ENCODE results near the gene GNB1. TPM values are rescaled to one million over a fixed set of nuclear protein-coding genes. Genes with fewer than 3 reads are reported as not detected.

GNB1 gene
- total and polyA plus RNA-seq, 4 donors: 114 to 338 (median 191) TPM

DNA sequence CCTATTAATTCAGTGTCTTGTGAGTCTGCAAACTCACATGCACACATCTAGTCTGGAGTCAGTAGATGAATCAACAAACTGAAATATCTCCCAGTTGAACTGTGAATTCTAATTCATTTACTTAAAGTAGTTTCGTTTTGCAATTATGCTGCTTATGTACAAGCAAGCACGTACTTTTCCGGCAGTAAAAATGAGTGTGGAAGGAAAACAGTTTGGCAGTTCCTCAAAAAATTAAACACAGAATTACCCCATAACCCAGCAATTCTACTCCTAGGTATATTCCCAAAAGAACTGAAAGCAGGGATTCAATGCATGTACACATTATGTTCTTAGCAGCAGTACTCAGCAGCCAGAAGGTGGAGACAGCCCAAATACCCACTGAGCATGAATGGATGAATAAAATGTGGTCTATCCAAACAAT lies 49.3 kb downstream of the GNB1 start:
- peak overlapping the region in 1 of 2 donors; percentile 32 for H3K9ac ChIP-seq (ENCODE audit: insufficient read depth in 1 of 2, low read length in 2 of 2)
- H3K27ac ChIP-seq (ENCODE audit: low read depth in 1 of 2, low read length in 1 of 2): no peak overlapping the region
- no peak for DNase-seq
- WGBS, 2 donors: 6 to 13% methylated on average over 3 of the region's 3 CpGs
- no peak for ATAC-seq (ENCODE audit: insufficient read depth, low FRiP score)
- H3K4me3 ChIP-seq: no peak overlapping the region
- peaks cover 0 to 12% (median 1%) of the 10 kb centered on the region in 5 donors for H3K4me1 ChIP-seq (ENCODE audit: control insufficient read depth in 5 of 5, insufficient read depth in 5 of 5, low read length in 5 of 5)
- H3K9me3 ChIP-seq (ENCODE audit: control insufficient read depth in 4 of 4, insufficient read depth in 3 of 4, low read length in 3 of 4): no peaks in the 10 kb centered on the region
- TF ChIP-seq, protein P1, sequence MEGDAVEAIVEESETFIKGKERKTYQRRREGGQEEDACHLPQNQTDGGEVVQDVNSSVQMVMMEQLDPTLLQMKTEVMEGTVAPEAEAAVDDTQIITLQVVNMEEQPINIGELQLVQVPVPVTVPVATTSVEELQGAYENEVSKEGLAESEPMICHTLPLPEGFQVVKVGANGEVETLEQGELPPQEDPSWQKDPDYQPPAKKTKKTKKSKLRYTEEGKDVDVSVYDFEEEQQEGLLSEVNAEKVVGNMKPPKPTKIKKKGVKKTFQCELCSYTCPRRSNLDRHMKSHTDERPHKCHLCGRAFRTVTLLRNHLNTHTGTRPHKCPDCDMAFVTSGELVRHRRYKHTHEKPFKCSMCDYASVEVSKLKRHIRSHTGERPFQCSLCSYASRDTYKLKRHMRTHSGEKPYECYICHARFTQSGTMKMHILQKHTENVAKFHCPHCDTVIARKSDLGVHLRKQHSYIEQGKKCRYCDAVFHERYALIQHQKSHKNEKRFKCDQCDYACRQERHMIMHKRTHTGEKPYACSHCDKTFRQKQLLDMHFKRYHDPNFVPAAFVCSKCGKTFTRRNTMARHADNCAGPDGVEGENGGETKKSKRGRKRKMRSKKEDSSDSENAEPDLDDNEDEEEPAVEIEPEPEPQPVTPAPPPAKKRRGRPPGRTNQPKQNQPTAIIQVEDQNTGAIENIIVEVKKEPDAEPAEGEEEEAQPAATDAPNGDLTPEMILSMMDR (IDR thresholded peaks at IDR 0.05; ENCODE audit: control extremely low read depth, extremely low read depth): no peak
- peaks cover 0 to 3% (median 0%) of the 10 kb centered on the region in 4 donors for H3K36me3 ChIP-seq (ENCODE audit: control insufficient read depth in 4 of 4, insufficient read depth in 4 of 4, low read length in 4 of 4)
- no peaks in the 10 kb centered on the region for H3K27me3 ChIP-seq (ENCODE audit: control insufficient read depth in 3 of 3, insufficient read depth in 3 of 3, low read length in 2 of 3)

DNA sequence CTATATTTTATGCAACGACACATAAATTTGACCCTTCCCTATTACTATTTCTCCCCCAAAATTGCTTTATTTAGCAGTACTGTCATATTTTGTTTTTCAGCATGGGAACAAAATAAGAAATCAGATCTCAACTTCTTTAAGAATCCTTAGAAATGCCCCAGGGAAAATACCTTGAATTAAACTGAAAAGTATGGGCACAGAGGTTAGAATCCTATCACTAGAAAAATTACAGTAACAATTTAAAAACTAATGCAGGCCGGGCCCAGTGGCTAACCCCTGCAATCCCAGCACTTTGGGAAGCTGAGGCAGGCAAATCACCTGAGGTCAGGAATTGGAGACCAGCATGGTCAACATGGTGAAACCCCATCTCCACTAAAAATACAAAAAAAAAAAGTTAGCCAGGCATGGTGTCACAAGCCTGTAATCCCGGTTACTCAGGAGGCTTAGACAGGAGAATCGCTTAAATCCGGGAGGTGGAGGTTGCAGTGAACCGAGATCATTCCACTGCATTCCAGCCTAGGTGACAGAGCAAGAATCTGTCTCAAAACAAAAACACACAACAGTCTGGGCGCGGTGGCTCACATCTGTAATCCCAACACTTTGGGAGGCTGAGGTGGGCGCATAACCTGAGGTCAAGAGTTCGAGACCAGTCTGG lies 51.4 kb downstream of the GNB1 start:
- Histone ChIP-seq H3K4me3 (no peak overlapping the region), H3K9me3 (ENCODE audit: control insufficient read depth in 4 of 4, insufficient read depth in 3 of 4, low read length in 3 of 4) (no peaks in the 10 kb centered on the region), H3K27ac (ENCODE audit: low read depth in 1 of 2, low read length in 1 of 2) (no peak overlapping the region), H3K36me3 (ENCODE audit: control insufficient read depth in 4 of 4, insufficient read depth in 4 of 4, low read length in 4 of 4) (peaks cover 0 to 14% (median 6%) of the 10 kb centered on the region in 4 donors), H3K9ac (ENCODE audit: insufficient read depth in 1 of 2, low read length in 2 of 2) (no peak overlapping the region), H3K4me1 (ENCODE audit: control insufficient read depth in 5 of 5, insufficient read depth in 5 of 5, low read length in 5 of 5) (peaks cover 0 to 9% (median 0%) of the 10 kb centered on the region in 5 donors), H3K27me3 (ENCODE audit: control insufficient read depth in 3 of 3, insufficient read depth in 3 of 3, low read length in 2 of 3) (no peaks in the 10 kb centered on the region)
- DNase-seq: no peak
- TF ChIP-seq, protein P1 (IDR thresholded peaks at IDR 0.05; ENCODE audit: control extremely low read depth, extremely low read depth): no peak
- 95% methylated on average over 10 of the region's 10 CpGs for WGBS, 2 donors
- ATAC-seq (ENCODE audit: insufficient read depth, low FRiP score): no peak

DNA sequence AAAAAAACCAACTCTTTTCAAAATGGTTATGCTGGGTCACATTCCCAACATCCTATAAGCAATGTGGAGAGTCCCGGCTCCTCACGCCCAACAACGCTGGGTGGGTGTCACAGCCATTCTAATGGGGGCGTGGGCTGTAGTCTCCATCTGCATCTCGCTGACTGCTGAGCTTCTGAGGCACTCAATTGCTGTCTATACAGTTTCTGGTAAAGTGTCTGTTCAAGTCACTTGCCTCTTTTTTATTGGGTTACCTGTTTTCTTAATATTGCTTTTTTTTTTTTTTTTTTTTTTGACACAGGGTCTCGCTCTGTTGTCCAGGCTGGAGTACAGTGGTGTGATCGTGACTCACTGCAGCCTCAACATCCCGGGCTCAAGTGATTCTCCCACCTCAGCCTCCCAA lies 54.8 kb downstream of the GNB1 start:
- DNase-seq: no peak
- H3K9ac ChIP-seq (ENCODE audit: insufficient read depth in 1 of 2, low read length in 2 of 2): no peak overlapping the region

More for the DNA sequence above, 54.8 kb downstream of the GNB1 start:
- Histone ChIP-seq H3K4me3 (no peak overlapping the region), H3K4me1 (ENCODE audit: control insufficient read depth in 5 of 5, insufficient read depth in 5 of 5, low read length in 5 of 5) (peaks cover 0 to 8% (median 0%) of the 10 kb centered on the region in 5 donors), H3K9me3 (ENCODE audit: control insufficient read depth in 4 of 4, insufficient read depth in 3 of 4, low read length in 3 of 4) (no peaks in the 10 kb centered on the region), H3K36me3 (ENCODE audit: control insufficient read depth in 4 of 4, insufficient read depth in 4 of 4, low read length in 4 of 4) (peaks cover 0 to 23% (median 11%) of the 10 kb centered on the region in 4 donors), H3K27ac (ENCODE audit: low read depth in 1 of 2, low read length in 1 of 2) (no peak overlapping the region), H3K27me3 (ENCODE audit: control insufficient read depth in 3 of 3, insufficient read depth in 3 of 3, low read length in 2 of 3) (no peaks in the 10 kb centered on the region)
- no peak for ATAC-seq (ENCODE audit: insufficient read depth, low FRiP score)
- 97 to 98% methylated on average over 8 of the region's 8 CpGs for WGBS, 2 donors
- TF ChIP-seq, protein P1 (IDR thresholded peaks at IDR 0.05; ENCODE audit: control extremely low read depth, extremely low read depth): no peak

All from lung (tissue), 12 donors.